ENCODE measurements around the gene BANP.

The BANP gene

GRCh38 chr16:88003316-88003715, 52.1 kb downstream of the BANP start:
- TF ChIP-seq CTCF (IDR thresholded peaks at IDR 0.05; ENCODE audit: extremely low read depth, insufficient read depth, missing control alignments) = no peak
- DNase-seq (ENCODE audit: low spot score) = no peak
- in situ Hi-C loops (cut with MboI; ENCODE audit: low pct_unique_long_range_greater_than_20kb, low sequenced_read_pairs, unreplicated experiment) = no loop called here

- no peak for TF ChIP-seq CTCF (IDR thresholded peaks at IDR 0.05; ENCODE audit: extremely low read depth, insufficient read depth, missing control alignments)
- no peak for DNase-seq (ENCODE audit: low spot score)
- in situ Hi-C loops (cut with MboI; ENCODE audit: low pct_unique_long_range_greater_than_20kb, low sequenced_read_pairs, unreplicated experiment) = no loop called here
These were observed 52.5 kb downstream of the BANP start for GRCh38 chr16:88003736-88004135.

- no peak for TF ChIP-seq CTCF (IDR thresholded peaks at IDR 0.05; ENCODE audit: extremely low read depth, insufficient read depth, missing control alignments)
- DNase-seq (ENCODE audit: low spot score) = no peak
- in situ Hi-C loops (cut with MboI; ENCODE audit: low pct_unique_long_range_greater_than_20kb, low sequenced_read_pairs, unreplicated experiment) = no loop called here
These were observed 53.2 kb downstream of the BANP start for GRCh38 chr16:88004391-88004790.

- DNase-seq (ENCODE audit: low spot score) = no peak
- peak; percentile 25 for TF ChIP-seq CTCF (IDR thresholded peaks at IDR 0.05; ENCODE audit: extremely low read depth, insufficient read depth, missing control alignments)
- in situ Hi-C loops (cut with MboI; ENCODE audit: low pct_unique_long_range_greater_than_20kb, low sequenced_read_pairs, unreplicated experiment) = no loop called here
These were observed 53.9 kb downstream of the BANP start for GRCh38 chr16:88005181-88005581.

- no peak for DNase-seq (ENCODE audit: low spot score)
- no peak for TF ChIP-seq CTCF (IDR thresholded peaks at IDR 0.05; ENCODE audit: extremely low read depth, insufficient read depth, missing control alignments)
- in situ Hi-C loops (cut with MboI; ENCODE audit: low pct_unique_long_range_greater_than_20kb, low sequenced_read_pairs, unreplicated experiment) = no loop called here
These were observed 54.7 kb downstream of the BANP start for GRCh38 chr16:88005968-88006367.

- no peak for TF ChIP-seq CTCF (IDR thresholded peaks at IDR 0.05; ENCODE audit: extremely low read depth, insufficient read depth, missing control alignments)
- DNase-seq (ENCODE audit: low spot score) = no peak
- in situ Hi-C loops (cut with MboI; ENCODE audit: low pct_unique_long_range_greater_than_20kb, low sequenced_read_pairs, unreplicated experiment) = no loop called here
These were observed 56.1 kb downstream of the BANP start for GRCh38 chr16:88007321-88007731.

- no peak for TF ChIP-seq CTCF (IDR thresholded peaks at IDR 0.05; ENCODE audit: extremely low read depth, insufficient read depth, missing control alignments)
- no peak for DNase-seq (ENCODE audit: low spot score)
- in situ Hi-C loops (cut with MboI; ENCODE audit: low pct_unique_long_range_greater_than_20kb, low sequenced_read_pairs, unreplicated experiment) = no loop called here
These were observed 57.6 kb downstream of the BANP start for GRCh38 chr16:88008840-88009239.

All from GM13977 (cell line).